ENCODE measurements around the gene SUCLG2.

DNA sequence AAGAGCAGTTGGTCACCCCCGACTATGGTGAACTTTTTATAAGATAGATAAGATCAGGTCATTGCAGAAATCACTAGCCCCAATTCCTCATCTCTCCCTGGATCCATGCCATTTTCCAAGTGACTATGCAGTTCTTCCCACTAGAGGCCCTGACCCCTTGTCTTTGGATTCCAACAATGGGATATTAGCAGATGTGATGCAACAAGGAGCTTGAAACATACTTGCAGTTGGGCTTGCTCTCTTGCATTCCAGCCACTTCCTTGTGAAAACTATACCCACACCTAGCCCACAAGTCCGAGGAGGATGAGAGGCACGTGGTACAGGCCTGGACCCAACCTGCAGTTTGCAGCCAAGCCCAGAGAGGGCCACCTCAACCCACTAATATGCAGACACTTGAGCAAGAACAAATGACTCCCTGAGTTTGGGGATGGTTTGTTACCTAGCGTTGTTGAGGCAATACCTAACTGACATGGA, 60.6 kb downstream of the SUCLG2 start:
- TF ChIP-seq, protein P1, sequence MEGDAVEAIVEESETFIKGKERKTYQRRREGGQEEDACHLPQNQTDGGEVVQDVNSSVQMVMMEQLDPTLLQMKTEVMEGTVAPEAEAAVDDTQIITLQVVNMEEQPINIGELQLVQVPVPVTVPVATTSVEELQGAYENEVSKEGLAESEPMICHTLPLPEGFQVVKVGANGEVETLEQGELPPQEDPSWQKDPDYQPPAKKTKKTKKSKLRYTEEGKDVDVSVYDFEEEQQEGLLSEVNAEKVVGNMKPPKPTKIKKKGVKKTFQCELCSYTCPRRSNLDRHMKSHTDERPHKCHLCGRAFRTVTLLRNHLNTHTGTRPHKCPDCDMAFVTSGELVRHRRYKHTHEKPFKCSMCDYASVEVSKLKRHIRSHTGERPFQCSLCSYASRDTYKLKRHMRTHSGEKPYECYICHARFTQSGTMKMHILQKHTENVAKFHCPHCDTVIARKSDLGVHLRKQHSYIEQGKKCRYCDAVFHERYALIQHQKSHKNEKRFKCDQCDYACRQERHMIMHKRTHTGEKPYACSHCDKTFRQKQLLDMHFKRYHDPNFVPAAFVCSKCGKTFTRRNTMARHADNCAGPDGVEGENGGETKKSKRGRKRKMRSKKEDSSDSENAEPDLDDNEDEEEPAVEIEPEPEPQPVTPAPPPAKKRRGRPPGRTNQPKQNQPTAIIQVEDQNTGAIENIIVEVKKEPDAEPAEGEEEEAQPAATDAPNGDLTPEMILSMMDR (IDR thresholded peaks at IDR 0.05), result no peak
- no peak for TF ChIP-seq POLR2A (IDR thresholded peaks at IDR 0.05)

Data from body of pancreas (tissue), 4 donors.